Thoracic aorta (tissue), 2 donors: ENCODE data around the gene ATP9A. TPM values are rescaled to one million over a fixed set of nuclear protein-coding genes. Genes with fewer than 3 reads are reported as not detected.

Experiments
- ATAC-seq: fragments of 150-250 bp; one replicate; pipeline ENCODE4 v1.8.0; 2017; ENCODE audit warnings: low read depth; ENCODE audit not compliant: insufficient number of reproducible peaks, low FRiP score
- DNase-seq: peaks from one replicate; pipeline ENCODE4 v3.0.0-alpha.2; 2020; ENCODE audit warnings: low spot score
- H3K27ac ChIP-seq, 2 donors: fragments of 200-600 bp; sonication (generic); 1 replicate in 1 of 2; 2 replicates in 1 of 2; pipeline ENCODE4 v1.5.1; 2016; ENCODE audit warnings: mild to moderate bottlenecking in 2 of 2, moderate library complexity in 2 of 2
- H3K27me3 ChIP-seq: fragments of 200-600 bp; sonication (generic); replicated peaks from 2 replicates; pipeline ENCODE4 v1.6.0; 2016; ENCODE audit warnings: mild to moderate bottlenecking; ENCODE audit not compliant: insufficient read depth
- H3K36me3 ChIP-seq: fragments of 200-600 bp; sonication (generic); one replicate; pipeline ENCODE4 v1.5.1; 2016
- H3K4me1 ChIP-seq, 2 donors: fragments of 200-600 bp; sonication (generic); 1 replicate in 1 of 2; 2 replicates in 1 of 2; pipeline versions ENCODE4 v1.5.1 to v1.6.0; 2016; ENCODE audit warnings: low read depth in 2 of 2, mild to moderate bottlenecking in 1 of 2; ENCODE audit not compliant: control insufficient read depth in 1 of 2
- H3K4me3 ChIP-seq: fragments of 200-600 bp; sonication (generic); 2 replicates; pipeline ENCODE4 v1.5.1; 2016; ENCODE audit warnings: mild to moderate bottlenecking
- H3K9me3 ChIP-seq: fragments of 200-600 bp; sonication (generic); 2 replicates; pipeline ENCODE4 v1.5.1; 2016
- CTCF ChIP-seq: fragments of 200-600 bp; sonication (generic); IDR thresholded peaks from one replicate; pipeline ENCODE4 v1.5.1; 2019; ENCODE audit warnings: antibody characterized with exemption
- total RNA-seq, 2 donors: library from RNA; depleted of rRNA; stranded (reverse); fragments of >200 nt; gene quantifications; one replicate each; pipeline versions ENCODE4 v1.1.0 to v1.2.3, GENCODE V29; 2016

ATP9A gene
- total RNA-seq, 2 donors from 2014 or later = 54.4 TPM

- Histone ChIP-seq H3K4me1 (no peaks in the 10 kb centered on the region), H3K4me3 (no peak overlapping the region), H3K27ac (no peak overlapping the region), H3K27me3 (no peaks in the 10 kb centered on the region), H3K36me3 (peaks cover 40% of the 10 kb centered on the region), H3K9me3 (no peaks in the 10 kb centered on the region)
- DNase-seq = no peak
- TF ChIP-seq CTCF = no peak
- ATAC-seq = no peak
These were observed 152.1 kb downstream of the ATP9A start for GRCh38 chr20:51616060-51616459.

DNA sequence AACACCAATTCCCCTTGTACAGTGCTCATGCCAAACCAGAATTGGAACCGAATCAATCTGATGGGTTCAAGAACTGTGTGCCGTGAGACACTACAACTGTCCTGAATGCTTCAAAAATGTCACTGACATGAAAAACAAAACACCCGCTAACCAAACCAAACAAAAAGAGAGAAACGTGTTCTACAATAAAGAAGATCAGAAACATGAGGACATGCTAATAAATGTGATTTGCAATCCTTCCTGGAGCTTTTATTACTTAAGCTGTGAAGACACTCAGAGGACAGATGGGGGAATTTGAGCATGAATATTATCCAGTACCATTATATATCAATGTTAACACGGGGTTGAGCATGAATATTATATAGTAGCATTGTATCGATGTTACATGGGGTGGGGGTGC lies 153.5 kb downstream of the ATP9A start:
- no peak for DNase-seq
- TF ChIP-seq CTCF = no peak
- no peaks in the 10 kb centered on the region for H3K9me3 ChIP-seq
- no peaks in the 10 kb centered on the region for H3K4me1 ChIP-seq
- no peak overlapping the region for H3K27ac ChIP-seq
- no peak overlapping the region for H3K4me3 ChIP-seq
- no peaks in the 10 kb centered on the region for H3K27me3 ChIP-seq
- peaks cover 45% of the 10 kb centered on the region for H3K36me3 ChIP-seq
- no peak for ATAC-seq

- DNase-seq (no peak), ATAC-seq (no peak)
- Histone ChIP-seq H3K36me3 (peaks cover 47% of the 10 kb centered on the region), H3K27me3 (no peaks in the 10 kb centered on the region), H3K27ac (no peak overlapping the region), H3K4me3 (no peak overlapping the region), H3K4me1 (no peaks in the 10 kb centered on the region), H3K9me3 (no peaks in the 10 kb centered on the region)
- no peak for TF ChIP-seq CTCF
These were observed 154.6 kb downstream of the ATP9A start for GRCh38 chr20:51613580-51613979.

DNA sequence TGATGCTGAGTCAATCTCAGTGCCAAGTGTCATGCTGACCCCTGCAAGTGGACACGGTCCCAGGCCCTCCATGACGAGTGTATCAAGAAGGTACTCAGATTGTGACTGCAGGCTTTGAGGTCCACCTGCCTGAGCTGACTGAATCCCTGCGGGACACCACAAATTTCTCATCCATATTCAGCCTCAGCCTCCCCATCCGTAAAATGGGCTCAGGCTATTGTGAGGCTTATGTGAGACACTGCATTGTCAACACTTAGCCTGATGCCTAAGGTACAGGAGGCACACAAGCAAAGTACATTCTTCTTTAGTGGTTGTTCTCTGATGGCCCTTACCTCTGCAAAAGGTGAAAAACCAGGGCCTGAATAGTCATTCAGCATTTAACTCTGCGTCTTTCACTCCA lies 155.3 kb downstream of the ATP9A start:
- Histone ChIP-seq H3K9me3 (no peaks in the 10 kb centered on the region), H3K27ac (no peak overlapping the region), H3K4me3 (no peak overlapping the region), H3K36me3 (peaks cover 42% of the 10 kb centered on the region), H3K27me3 (no peaks in the 10 kb centered on the region), H3K4me1 (no peaks in the 10 kb centered on the region)
- no peak for ATAC-seq
- DNase-seq = no peak
- TF ChIP-seq CTCF = no peak

DNA sequence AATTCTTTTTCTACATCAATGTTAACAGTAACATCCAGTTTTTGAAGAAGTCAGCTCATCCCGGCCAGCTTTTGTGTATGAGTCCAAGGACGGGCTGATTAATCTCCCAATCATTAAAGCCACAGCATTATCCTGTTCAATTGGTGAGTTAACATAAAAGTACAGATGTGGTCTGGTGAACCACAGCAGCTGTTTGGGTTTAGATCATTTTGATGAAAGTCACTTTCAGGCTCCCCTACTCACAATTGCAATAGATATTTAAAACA lies 156.6 kb downstream of the ATP9A start:
- H3K9me3 ChIP-seq = no peaks in the 10 kb centered on the region
- TF ChIP-seq CTCF = no peak
- no peak overlapping the region for H3K27ac ChIP-seq
- H3K36me3 ChIP-seq = peaks cover 36% of the 10 kb centered on the region
- no peaks in the 10 kb centered on the region for H3K27me3 ChIP-seq
- DNase-seq = no peak
- H3K4me3 ChIP-seq = no peak overlapping the region
- ATAC-seq = no peak
- H3K4me1 ChIP-seq = no peaks in the 10 kb centered on the region
